LoVo (cell line): ENCODE data around the gene ODF2L.

ENCODE experiments used
- DNase-seq: peaks from one replicate; pipeline ENCODE4 v3.0.0-alpha.2; 2016; ENCODE audit warnings: low spot score

The ODF2L gene

DNA sequence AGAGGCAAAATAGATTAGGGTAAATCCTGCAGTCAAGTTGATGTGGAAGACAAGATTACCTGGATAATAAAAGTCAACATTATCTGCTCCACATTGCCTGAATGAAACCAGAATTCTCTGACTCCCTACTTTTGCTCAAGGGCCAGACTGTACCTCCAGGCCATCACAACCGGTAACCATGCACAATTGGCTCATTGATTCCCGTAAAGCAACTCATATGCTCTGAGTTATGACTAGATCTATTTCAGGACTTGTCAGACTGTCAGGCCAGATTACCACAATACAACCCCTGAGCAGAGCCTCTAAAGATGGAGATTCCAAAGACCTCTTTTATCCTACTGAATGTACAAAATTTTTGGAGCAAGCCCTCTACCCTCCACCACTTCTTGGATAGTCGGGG lies 90.4 kb downstream of the ODF2L start:
- DNase-seq, result no peak

DNA sequence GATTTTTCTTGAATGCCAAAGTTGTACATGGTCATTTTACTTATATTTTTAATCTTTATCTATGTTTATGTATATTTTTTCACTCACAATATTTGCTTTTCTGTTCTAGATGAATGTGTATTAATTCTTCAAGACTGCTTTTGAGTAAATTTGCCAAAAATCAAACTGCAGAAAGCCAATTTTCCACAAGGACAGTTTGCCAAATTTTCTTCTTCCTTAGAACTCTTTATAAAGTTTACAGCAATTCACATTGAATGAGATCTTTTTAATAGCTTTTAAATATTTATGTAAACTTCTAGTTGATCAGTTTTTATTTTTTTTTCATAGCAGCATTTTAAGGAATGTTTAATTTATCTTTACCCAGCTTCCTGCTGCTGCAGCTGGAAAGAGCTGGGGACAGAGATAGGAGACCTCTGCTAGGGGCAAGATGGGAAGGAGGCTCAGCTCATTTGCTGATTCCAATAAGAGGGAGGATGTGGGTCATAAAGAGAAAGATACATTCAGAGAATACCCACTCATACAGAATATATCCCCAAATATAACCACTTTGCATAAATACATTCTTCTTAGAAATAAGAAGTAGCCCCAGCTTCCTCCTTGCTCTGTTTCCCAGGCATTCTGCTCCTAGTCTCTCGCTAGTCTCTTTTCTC lies 93.0 kb downstream of the ODF2L start:
- DNase-seq, result no peak
